SJSA1 (cell line): ENCODE measurements around the gene MRPL52. TPM values are rescaled to one million over a fixed set of nuclear protein-coding genes. Genes with fewer than 3 reads are reported as not detected.
"Not testable (repeated sequence)": the region's sequence is repeated elsewhere in the genome, so short reads cannot be mapped to it uniquely, and the experiment has no call there.

Source experiments
- DNase-seq, 2 experiments: peaks; one replicate each; pipeline ENCODE4 v3.0.0-alpha.2; 2015 to 2020; ENCODE audit warnings: low spot score in 2 of 2, low read depth in 1 of 2
- H3K27ac ChIP-seq: fragments of 250-450 bp; sonication (Bioruptor Pico); 2 replicates; pipeline ENCODE4 v1.5.1; 2020; ENCODE audit warnings: mild to moderate bottlenecking, moderate library complexity
- H3K27me3 ChIP-seq: fragments of 250-450 bp; sonication (Bioruptor Pico); replicated peaks from 2 replicates; pipeline ENCODE4 v1.5.1; 2020; ENCODE audit warnings: mild to moderate bottlenecking, moderate library complexity
- H3K36me3 ChIP-seq: fragments of 250-450 bp; sonication (Bioruptor Pico); 2 replicates; pipeline ENCODE4 v1.5.1; 2020; ENCODE audit warnings: mild to moderate bottlenecking
- H3K4me1 ChIP-seq: fragments of 250-450 bp; sonication (Bioruptor Pico); replicated peaks from 2 replicates; pipeline ENCODE4 v1.6.1; 2021; ENCODE audit warnings: mild to moderate bottlenecking
- H3K4me3 ChIP-seq: fragments of 250-450 bp; sonication (Bioruptor Pico); 2 replicates; pipeline ENCODE4 v1.5.1; 2020; ENCODE audit warnings: mild to moderate bottlenecking
- H3K9me3 ChIP-seq: fragments of 250-450 bp; sonication (Bioruptor Pico); replicated peaks from 2 replicates; pipeline ENCODE4 v1.5.1; 2020; ENCODE audit warnings: mild to moderate bottlenecking
- total RNA-seq: library from RNA; depleted of rRNA; stranded (reverse); fragments of >200 nt; shearing (Covaris generic); gene quantifications from 2 replicates; pipeline ENCODE4 v1.2.3, GENCODE V29; 2014; rRNA removed

MRPL52 gene
- 58.2 and 108 TPM in 2 replicates for total RNA-seq

- Histone ChIP-seq H3K4me3 (peak within 1 kb of the TSS; percentile 70), H3K27me3 (no peaks in the 10 kb centered on the region), H3K27ac (peak within 1 kb of the TSS; percentile 47), H3K9me3 (0 out of 2 replicates have a peak, but pooled peaks cover 3% of the 10 kb centered on the region), H3K4me1 (peaks cover 8% of the 10 kb centered on the region), H3K36me3 (peaks cover 24% of the 10 kb centered on the region)
- DNase-seq = peak; percentile 82 to 86
Observed at GRCh38 chr14:22829661-22830442, at the start of gene MRPL52. Gene MRPL52, plus strand, starts transcription at chr14:22829887. Its CDS starts 26 bp downstream, at chr14:22829913.

DNA sequence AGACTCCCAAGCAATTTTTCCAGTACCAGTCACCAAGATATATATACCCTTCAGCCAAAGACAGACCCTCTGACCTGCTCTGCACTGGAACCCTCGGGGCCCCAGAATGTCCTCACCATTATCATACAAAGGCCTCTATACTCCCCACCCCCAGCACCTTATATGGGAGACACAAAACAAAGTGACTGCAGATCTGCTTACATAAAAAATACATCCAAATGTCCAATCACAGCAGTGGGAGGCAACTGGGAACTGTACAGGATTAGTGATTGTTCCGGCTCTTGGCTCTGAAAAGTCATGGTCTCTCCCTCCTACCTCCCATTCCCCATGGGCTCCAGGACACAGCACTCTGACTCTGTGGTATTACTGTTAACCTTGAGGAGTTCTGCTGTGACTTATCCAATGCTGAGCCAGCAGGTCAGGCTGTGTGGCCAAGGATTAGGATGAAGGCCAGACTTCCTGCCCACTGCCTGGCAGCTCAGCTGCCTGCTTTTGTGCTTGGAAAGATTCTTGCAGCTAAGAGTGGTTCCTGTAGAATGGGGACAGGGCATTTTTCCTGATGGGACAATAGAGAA lies 49.5 kb upstream of the MRPL52 start:
- Histone ChIP-seq H3K27me3 (no peaks in the 10 kb centered on the region), H3K4me1 (no peaks in the 10 kb centered on the region), H3K36me3 (no peaks in the 10 kb centered on the region), H3K9me3 (no peaks in the 10 kb centered on the region), H3K27ac (no peak overlapping the region), H3K4me3 (no peak overlapping the region)
- DNase-seq = no peak

DNA sequence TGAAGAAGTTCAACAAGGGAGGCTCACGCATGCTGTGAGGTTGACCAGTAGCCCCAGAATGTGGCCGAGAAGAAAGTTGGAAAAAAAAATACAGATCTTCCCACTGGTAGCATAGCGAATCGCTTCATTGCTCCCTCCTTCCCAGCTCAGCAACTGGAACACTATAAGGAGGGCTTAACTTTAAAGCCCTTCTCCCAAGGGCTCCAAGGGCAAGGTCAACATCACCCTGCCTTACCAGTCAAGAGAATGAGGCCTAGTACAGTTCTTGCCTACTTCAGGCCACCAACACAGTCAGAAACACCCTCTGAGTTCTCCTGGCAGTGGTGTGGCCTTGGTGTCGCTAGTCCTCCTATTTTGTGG lies 48.8 kb upstream of the MRPL52 start:
- H3K36me3 ChIP-seq = no peaks in the 10 kb centered on the region
- H3K27ac ChIP-seq = no peak overlapping the region
- DNase-seq = no peak
- no peaks in the 10 kb centered on the region for H3K27me3 ChIP-seq
- H3K4me1 ChIP-seq = no peaks in the 10 kb centered on the region
- H3K9me3 ChIP-seq = no peaks in the 10 kb centered on the region
- H3K4me3 ChIP-seq = no peak overlapping the region

- no peak overlapping the region for H3K4me3 ChIP-seq
- H3K27ac ChIP-seq = no peak overlapping the region
- H3K36me3 ChIP-seq = no peaks in the 10 kb centered on the region
- no peak for DNase-seq
- no peaks in the 10 kb centered on the region for H3K9me3 ChIP-seq
- no peaks in the 10 kb centered on the region for H3K4me1 ChIP-seq
- no peaks in the 10 kb centered on the region for H3K27me3 ChIP-seq
Observed at GRCh38 chr14:22781301-22781991, 48.2 kb upstream of the MRPL52 start.

GRCh38 chr14:22786685-22787084 lies 43.0 kb upstream of the MRPL52 start:
- Histone ChIP-seq H3K27me3 (no peaks in the 10 kb centered on the region), H3K4me3 (no peak overlapping the region), H3K9me3 (no peaks in the 10 kb centered on the region), H3K27ac (no peak overlapping the region), H3K4me1 (no peaks in the 10 kb centered on the region), H3K36me3 (no peaks in the 10 kb centered on the region)
- DNase-seq = no peak

DNA sequence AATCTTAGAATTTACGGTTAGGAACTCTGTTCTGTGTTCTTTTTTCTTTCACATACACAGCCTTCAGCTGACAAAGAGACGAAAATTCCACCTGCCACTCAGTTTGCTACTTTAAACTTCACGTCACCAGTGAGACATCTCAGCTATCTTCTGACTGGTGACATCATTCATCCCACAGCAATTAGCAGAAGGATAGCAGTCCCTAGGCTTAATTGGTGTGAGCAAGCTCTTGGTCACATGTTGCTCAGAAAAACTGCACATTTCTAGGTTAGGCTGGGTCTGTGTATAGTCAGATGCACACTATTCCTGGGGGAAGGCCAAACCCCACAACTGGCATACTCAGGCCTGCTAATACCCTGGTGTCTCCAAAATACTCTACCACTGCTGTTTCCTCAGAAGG lies 38.4 kb upstream of the MRPL52 start:
- H3K27me3 ChIP-seq = no peaks in the 10 kb centered on the region
- DNase-seq = no peak
- H3K4me3 ChIP-seq = no peak overlapping the region
- H3K27ac ChIP-seq = no peak overlapping the region
- H3K4me1 ChIP-seq = no peaks in the 10 kb centered on the region
- no peaks in the 10 kb centered on the region for H3K36me3 ChIP-seq
- H3K9me3 ChIP-seq = no peaks in the 10 kb centered on the region

DNA sequence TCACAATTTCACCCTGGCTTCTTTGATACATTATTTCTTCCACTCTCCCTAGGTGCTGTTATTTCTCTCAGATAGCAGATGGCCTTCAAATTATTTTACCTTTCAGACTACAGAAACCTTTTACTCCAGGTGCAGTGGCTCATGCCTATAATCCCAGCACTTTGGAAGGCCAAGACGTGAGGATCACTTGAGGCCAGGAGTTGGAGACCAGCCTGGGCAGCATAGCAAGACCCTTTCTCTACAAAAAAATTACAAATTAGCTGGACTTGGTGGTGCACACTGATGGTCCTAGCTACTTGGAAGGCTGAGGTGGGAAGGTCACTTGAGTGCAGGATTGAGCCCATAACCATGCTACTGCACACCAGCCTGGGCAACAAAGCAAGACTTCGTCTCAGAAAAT lies 37.5 kb upstream of the MRPL52 start:
- no peaks in the 10 kb centered on the region for H3K36me3 ChIP-seq
- H3K4me3 ChIP-seq = no peak overlapping the region
- no peak for DNase-seq
- no peaks in the 10 kb centered on the region for H3K9me3 ChIP-seq
- no peaks in the 10 kb centered on the region for H3K4me1 ChIP-seq
- no peak overlapping the region for H3K27ac ChIP-seq
- H3K27me3 ChIP-seq = no peaks in the 10 kb centered on the region

DNA sequence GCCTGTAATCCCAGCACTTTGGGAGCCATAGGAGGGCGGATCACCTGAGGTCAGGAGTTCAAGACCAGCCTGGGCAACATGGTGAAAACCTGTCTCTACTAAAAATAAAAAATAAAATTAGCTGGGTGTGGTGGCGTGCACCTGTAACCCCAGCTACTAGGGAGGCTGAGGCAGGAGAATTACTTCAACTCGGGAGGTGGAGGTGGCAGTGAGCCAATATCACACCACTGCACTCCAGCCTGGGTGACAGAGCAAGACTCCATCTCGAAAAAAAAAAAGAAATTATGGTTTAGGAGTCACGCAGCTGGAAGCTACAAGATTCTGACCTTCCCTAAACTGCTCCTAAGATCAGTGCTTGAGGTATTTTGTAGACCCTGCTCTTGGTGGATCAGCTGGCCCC lies 36.1 kb upstream of the MRPL52 start:
- not testable (repeated sequence) for H3K27me3 ChIP-seq, DNase-seq, H3K4me1 ChIP-seq, H3K4me3 ChIP-seq, H3K27ac ChIP-seq, H3K36me3 ChIP-seq, H3K9me3 ChIP-seq

- Histone ChIP-seq H3K27ac (no peak overlapping the region), H3K27me3 (no peaks in the 10 kb centered on the region), H3K4me1 (no peaks in the 10 kb centered on the region), H3K4me3 (no peak overlapping the region), H3K36me3 (no peaks in the 10 kb centered on the region), H3K9me3 (no peaks in the 10 kb centered on the region)
- no peak for DNase-seq
Observed at GRCh38 chr14:22793976-22794375, 35.7 kb upstream of the MRPL52 start.

- no peaks in the 10 kb centered on the region for H3K4me1 ChIP-seq
Observed at GRCh38 chr14:22794551-22794951, 35.1 kb upstream of the MRPL52 start.

DNA sequence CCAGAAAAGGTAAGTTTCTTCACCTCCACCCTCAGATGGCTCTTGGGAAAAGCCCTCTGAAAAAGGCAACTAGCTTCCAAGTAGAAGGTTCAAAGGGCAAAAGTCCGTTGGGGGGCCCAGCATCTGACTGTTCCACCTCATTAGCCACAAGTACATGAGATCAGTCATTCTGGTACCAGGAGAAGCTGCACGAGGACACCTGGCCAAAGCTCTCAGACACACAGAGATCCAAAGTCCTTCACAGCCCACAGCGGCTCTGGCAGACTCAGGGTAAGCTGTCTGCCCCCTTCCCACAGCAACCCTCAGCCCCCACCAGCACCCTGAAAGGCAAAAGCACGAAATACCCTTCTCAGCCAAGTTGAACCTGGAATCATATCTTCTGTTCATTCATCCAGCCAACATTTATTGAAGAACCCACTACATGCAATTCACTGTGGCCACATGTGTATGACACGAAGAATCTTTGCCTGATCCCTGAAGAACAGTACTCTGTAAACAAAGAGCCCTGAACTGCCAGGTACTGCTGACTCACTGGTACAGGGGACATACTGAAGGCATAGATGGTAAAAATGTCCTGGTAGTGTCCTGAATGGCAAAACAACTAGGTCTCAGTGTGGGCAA lies 33.5 kb upstream of the MRPL52 start:
- H3K27ac ChIP-seq = no peak overlapping the region
- H3K27me3 ChIP-seq = no peaks in the 10 kb centered on the region
- no peaks in the 10 kb centered on the region for H3K9me3 ChIP-seq
- no peak for DNase-seq
- H3K4me3 ChIP-seq = no peak overlapping the region
- no peaks in the 10 kb centered on the region for H3K4me1 ChIP-seq
- H3K36me3 ChIP-seq = no peaks in the 10 kb centered on the region

More at GRCh38 chr14:22794551-22794951, 35.1 kb upstream of the MRPL52 start:
- H3K27ac ChIP-seq = no peak overlapping the region
- no peak for DNase-seq
- no peak overlapping the region for H3K4me3 ChIP-seq
- H3K36me3 ChIP-seq = no peaks in the 10 kb centered on the region
- H3K9me3 ChIP-seq = no peaks in the 10 kb centered on the region
- H3K27me3 ChIP-seq = no peaks in the 10 kb centered on the region

GRCh38 chr14:22797017-22797917 lies 32.4 kb upstream of the MRPL52 start:
- Histone ChIP-seq H3K27ac (no peak overlapping the region), H3K4me1 (no peaks in the 10 kb centered on the region), H3K36me3 (no peaks in the 10 kb centered on the region), H3K27me3 (no peaks in the 10 kb centered on the region), H3K9me3 (no peaks in the 10 kb centered on the region), H3K4me3 (no peak overlapping the region)
- DNase-seq = no peak

- no peak overlapping the region for H3K27ac ChIP-seq
Observed at GRCh38 chr14:22798528-22798927, 31.2 kb upstream of the MRPL52 start.

More at GRCh38 chr14:22798528-22798927, 31.2 kb upstream of the MRPL52 start:
- no peak for DNase-seq
- no peaks in the 10 kb centered on the region for H3K9me3 ChIP-seq
- no peaks in the 10 kb centered on the region for H3K27me3 ChIP-seq
- H3K4me3 ChIP-seq = no peak overlapping the region
- H3K36me3 ChIP-seq = no peaks in the 10 kb centered on the region
- H3K4me1 ChIP-seq = no peaks in the 10 kb centered on the region
